Activated T-helper 17 cell treated with anti-CD3 and anti-CD28 coated beads, Interleukin-2, amount 50 U/mL, for 72 hours (primary cell): ENCODE data around the gene HSPA12A. TPM values are rescaled to one million over a fixed set of nuclear protein-coding genes. Genes with fewer than 3 reads are reported as not detected.

ENCODE experiments used
- ATAC-seq: fragments of 150-1000 bp; cut with Tn5 transposase; replicated peaks from 2 replicates; pipeline ENCODE4 v1.10.0; 2021; ENCODE audit warnings: mild to moderate bottlenecking, moderate library complexity
- H3K27ac Mint-ChIP-seq: one replicate; pipeline ENCODE4 v1.8.0; 2022; ENCODE audit warnings: mixed read lengths
- H3K27me3 Mint-ChIP-seq: one replicate; pipeline ENCODE4 v1.8.0; 2022; ENCODE audit warnings: mixed read lengths
- H3K36me3 Mint-ChIP-seq: one replicate; pipeline ENCODE4 v1.8.0; 2022; ENCODE audit warnings: low read depth, mild to moderate bottlenecking, mixed read lengths
- H3K4me1 Mint-ChIP-seq: one replicate; pipeline ENCODE4 v1.8.0; 2022; ENCODE audit warnings: mixed read lengths
- H3K4me3 Mint-ChIP-seq: one replicate; pipeline ENCODE4 v1.8.0; 2022; ENCODE audit warnings: mild to moderate bottlenecking, mixed read lengths
- H3K9me3 Mint-ChIP-seq: one replicate; pipeline ENCODE4 v1.8.0; 2022; ENCODE audit warnings: mixed read lengths
- total RNA-seq, 2 donors: library from RNA; stranded (reverse); gene quantifications; one replicate each; pipeline ENCODE4 v1.2.3, GENCODE V29; 2022

The HSPA12A gene
- total RNA-seq, 2 donors from 2014 or later, result 0.22 to 1.1 TPM

DNA sequence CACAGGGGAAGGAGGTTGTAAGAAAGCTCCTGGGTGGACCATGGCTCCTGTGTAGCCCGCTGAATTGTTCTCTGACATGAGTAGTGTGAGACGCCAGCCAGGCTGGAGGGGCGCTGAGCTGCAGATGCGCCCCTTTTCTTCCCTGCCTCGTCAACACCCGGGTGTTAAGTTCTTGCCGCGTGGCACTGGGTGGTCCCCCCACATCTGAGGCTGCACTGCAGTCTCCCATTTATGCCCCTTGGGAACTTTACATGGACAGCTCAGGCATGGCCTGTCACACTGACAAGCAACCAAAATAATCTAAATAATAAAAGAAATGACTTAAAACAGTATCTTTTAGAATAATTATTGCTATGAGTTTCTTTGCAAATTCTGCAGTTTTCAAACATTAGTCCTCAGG lies 34.6 kb upstream of the HSPA12A start:
- ATAC-seq, result no peak
- Mint-ChIP-seq H3K4me3 (no peak overlapping the region), H3K4me1 (no peaks in the 10 kb centered on the region), H3K9me3 (no peaks in the 10 kb centered on the region), H3K27me3 (peaks cover 7% of the 10 kb centered on the region), H3K36me3 (no peaks in the 10 kb centered on the region), H3K27ac (no peak overlapping the region)

DNA sequence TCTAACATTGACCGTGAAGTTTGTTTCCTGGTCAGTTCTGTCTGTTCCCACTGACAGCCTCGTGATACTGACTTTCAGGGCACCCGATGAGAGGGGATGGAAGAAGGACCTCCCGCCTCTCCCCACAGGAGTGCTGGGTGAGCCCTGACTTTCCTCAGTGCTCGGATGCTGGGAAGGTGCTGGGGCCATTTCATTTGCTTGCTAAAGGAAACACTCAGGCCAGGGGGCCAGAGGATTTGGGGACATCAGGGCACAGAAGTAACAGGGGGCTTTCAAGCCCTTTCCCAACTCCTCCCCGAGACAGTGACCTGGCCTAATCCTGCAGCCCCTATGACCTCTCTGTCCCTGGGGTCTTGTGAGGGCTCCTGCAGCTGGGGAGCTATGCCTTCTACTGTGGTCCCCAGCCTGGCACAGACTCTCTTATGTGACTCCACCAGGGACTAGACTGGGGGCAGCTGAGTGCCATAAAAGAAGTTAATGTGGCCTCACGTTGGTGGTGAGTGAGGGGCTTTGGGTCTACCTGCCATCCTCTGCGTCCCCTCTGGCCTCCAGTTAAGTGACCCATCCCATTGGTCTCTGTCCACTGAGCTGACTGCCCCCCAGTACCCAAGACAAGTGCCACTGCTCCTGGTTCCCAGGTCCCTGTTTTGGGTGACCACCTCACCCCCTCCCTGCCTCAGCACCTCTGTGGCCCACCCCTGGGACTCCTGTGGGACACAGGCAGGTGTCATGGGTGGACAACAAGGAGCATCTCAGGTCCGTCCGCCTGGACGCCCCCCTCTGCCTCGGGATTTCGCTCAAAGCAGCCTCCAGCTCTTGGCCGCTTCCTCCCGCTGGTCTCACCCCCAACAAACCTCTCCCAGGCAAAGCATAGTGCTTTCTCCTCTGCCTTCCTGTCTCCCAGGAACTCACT lies 33.4 kb upstream of the HSPA12A start:
- Mint-ChIP-seq H3K4me3 (no peak overlapping the region), H3K27ac (no peak overlapping the region), H3K27me3 (peaks cover 7% of the 10 kb centered on the region), H3K9me3 (no peaks in the 10 kb centered on the region), H3K36me3 (no peaks in the 10 kb centered on the region), H3K4me1 (no peaks in the 10 kb centered on the region)
- no peak for ATAC-seq

DNA sequence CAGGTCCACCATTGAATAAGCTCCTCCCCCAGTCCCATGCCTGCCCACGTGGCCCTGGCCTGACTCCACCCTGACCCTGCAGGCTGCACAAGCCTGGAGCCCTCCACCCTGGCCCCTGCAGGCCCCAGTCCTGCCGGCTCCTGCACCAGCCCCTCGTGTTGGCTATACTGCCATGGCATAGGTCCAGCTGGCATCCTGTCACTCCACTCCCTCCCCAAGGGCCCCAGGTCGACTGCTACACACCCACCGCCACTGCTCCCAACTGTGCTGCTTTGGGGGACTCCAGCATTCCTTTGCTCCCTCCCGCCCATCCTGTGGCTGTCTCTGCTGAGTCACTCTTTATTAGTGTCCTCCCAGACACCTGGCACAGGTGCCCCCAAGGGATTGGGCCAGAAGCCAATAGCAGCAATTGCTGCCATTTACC lies 32.4 kb upstream of the HSPA12A start:
- Mint-ChIP-seq H3K27me3 (peaks cover 10% of the 10 kb centered on the region), H3K9me3 (no peaks in the 10 kb centered on the region), H3K36me3 (no peaks in the 10 kb centered on the region), H3K27ac (no peak overlapping the region), H3K4me3 (no peak overlapping the region), H3K4me1 (no peaks in the 10 kb centered on the region)
- no peak for ATAC-seq

DNA sequence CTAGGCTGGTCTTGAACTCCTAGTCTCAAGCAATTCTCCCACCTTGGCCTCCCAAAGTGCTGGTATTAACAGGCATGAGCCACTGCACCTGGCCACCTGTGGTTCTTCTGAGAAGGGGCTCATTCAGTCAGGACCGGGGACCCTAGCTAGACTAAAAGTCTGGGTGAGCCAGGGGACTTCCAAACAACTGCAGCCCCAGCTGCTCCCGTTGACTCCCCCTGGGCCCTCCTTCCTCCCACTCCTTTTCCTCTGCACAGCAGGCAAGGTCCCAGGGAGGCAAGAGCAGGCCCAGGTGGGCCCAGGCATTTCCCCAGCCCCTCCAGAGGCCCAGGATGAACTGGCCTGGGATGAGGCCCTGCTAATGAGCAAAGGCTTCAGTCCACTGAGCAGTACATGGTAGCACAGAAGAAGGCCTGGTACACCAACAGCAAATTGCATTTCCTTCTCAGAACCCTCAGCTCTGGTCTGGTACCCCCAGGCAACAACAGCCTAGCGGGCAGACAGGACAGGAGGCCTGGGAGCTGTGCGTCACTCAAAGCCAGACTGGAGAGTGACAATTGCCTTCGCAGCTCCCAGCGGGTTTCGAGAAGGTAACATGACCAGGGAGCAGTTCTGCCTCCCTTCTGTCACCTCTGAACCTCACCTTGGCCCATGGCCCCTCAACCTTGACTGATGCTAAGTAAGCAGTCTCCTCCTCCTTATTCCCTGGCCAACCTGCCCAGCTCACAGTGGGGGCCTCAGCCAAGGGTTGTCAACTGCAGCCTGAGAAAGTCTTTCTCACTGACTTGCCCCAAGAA lies 30.7 kb upstream of the HSPA12A start:
- H3K27me3 Mint-ChIP-seq, result peaks cover 21% of the 10 kb centered on the region
- H3K36me3 Mint-ChIP-seq, result no peaks in the 10 kb centered on the region
- no peak for ATAC-seq
- no peak overlapping the region for H3K4me3 Mint-ChIP-seq
- no peak overlapping the region for H3K27ac Mint-ChIP-seq
- H3K9me3 Mint-ChIP-seq, result no peaks in the 10 kb centered on the region
- H3K4me1 Mint-ChIP-seq, result no peaks in the 10 kb centered on the region

DNA sequence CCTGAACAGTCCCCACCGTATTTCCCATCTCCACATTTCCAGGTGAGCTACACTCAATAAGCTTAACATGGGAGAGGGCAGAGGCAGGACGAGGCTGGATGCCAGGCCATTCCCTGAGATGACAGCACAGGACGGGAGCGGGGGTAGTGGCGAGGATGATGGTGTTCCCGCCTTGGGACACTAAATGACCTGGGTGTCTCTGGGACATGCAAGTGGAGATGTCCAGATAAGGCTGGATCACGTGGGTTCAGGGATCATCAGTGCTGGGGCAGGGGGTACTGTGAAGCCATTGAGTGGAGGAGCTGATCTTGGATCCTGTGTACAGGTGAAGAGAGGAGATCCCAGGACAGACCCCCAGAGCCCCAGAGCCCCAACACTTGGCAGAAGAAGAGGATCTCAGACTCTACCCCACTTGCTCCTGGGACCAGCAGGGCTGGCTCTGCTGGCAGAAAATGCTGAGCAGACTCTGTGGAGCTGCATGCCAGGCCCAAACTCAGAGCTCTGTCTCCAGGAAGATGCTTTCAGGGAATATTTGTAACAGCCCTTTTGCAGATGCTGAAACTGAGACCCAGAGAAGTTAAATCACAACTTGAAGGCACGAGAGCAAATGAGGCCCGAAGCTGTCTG lies 29.7 kb upstream of the HSPA12A start:
- H3K27ac Mint-ChIP-seq, result no peak overlapping the region
- ATAC-seq, result no peak
- no peak overlapping the region for H3K4me3 Mint-ChIP-seq
- no peaks in the 10 kb centered on the region for H3K36me3 Mint-ChIP-seq
- H3K4me1 Mint-ChIP-seq, result no peaks in the 10 kb centered on the region
- H3K27me3 Mint-ChIP-seq, result peaks cover 22% of the 10 kb centered on the region
- H3K9me3 Mint-ChIP-seq, result no peaks in the 10 kb centered on the region

DNA sequence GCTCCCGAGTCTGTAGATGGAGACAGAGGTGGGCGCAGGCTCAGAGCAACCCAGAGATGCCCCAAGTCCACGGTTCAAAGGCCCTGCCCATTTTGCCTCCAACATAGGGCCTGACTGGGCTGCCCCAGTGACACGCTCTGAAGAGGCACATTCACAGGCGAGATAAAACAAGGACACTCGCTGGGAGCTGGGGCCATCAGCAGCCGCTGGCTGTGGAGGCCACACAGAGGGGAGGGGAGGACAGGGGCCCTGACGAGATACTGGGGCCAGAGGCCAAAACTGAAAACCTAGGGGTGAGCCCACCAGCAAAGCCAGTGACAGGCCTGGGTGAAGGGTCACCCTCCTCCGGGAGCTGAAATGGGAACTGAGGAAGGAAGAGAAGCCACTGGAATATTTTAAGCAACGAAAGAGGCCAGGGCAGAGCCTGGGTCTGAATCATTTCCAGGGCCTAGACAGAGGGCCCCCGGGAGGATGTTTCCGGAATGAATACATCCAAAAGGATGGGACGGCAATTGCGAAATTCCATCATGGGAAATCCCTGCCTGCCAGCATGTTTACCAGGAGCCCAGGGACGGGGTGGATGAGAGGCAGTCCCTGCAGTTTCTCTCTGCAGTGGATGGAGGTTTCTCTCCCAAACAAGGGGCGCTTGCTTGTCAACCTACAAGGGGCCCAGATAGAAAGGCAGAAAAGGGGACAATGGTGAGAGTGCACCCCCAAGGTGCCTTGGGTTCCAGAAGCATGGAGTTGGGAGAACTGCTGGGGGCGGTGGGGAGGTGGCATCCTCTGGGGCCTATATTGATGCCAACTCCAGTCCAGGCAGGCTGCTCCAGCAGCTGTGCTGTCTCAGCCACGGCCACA lies 29.0 kb upstream of the HSPA12A start:
- H3K36me3 Mint-ChIP-seq, result no peaks in the 10 kb centered on the region
- no peaks in the 10 kb centered on the region for H3K9me3 Mint-ChIP-seq
- no peaks in the 10 kb centered on the region for H3K4me1 Mint-ChIP-seq
- H3K4me3 Mint-ChIP-seq, result no peak overlapping the region
- H3K27ac Mint-ChIP-seq, result no peak overlapping the region
- H3K27me3 Mint-ChIP-seq, result peaks cover 26% of the 10 kb centered on the region
- no peak for ATAC-seq

DNA sequence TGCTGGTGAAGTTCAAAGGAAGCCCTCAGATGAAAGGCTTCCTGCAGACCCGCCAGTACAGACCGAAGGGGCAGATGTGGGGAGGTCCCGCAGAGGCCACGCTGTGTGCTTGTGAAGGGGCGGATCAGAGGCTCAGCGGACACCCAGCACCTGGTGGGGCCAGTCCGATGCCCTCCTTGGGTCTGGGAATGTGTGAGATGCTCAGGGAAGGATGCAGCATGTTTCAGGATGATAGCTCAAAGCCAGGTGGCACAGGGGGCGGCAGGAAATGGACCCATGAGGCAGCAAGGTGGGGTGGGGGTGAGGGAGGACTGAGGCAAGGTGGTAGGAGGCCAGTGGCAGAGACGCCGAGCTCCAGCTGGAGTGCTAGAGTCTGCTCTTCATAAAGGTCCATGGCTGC lies 27.9 kb upstream of the HSPA12A start:
- ATAC-seq, result no peak
- Mint-ChIP-seq H3K27me3 (peaks cover 31% of the 10 kb centered on the region), H3K36me3 (no peaks in the 10 kb centered on the region), H3K27ac (no peak overlapping the region), H3K4me3 (no peak overlapping the region), H3K9me3 (no peaks in the 10 kb centered on the region), H3K4me1 (no peaks in the 10 kb centered on the region)

DNA sequence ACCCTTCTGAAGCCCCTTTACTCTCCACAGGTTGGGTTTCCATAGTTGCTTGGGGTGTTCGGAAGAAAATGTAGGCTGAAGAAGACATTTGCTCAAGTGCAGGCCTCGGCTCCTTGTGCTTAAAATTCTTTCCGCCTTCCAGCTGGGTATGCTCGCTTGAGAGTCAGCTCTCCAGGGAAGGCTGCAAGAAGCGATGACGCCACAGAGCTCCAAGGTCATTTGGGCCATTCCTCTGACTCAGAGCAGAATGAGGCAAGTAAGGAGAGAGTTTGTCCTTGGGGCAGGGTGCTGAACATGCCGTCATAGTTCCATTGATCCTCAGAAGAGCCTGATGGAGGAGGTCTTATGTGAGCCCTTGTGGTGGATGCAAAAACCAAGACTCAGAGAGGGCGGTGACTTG lies 27.4 kb upstream of the HSPA12A start:
- Mint-ChIP-seq H3K27ac (no peak overlapping the region), H3K27me3 (peaks cover 31% of the 10 kb centered on the region), H3K36me3 (no peaks in the 10 kb centered on the region), H3K4me3 (no peak overlapping the region), H3K9me3 (no peaks in the 10 kb centered on the region), H3K4me1 (no peaks in the 10 kb centered on the region)
- no peak for ATAC-seq

DNA sequence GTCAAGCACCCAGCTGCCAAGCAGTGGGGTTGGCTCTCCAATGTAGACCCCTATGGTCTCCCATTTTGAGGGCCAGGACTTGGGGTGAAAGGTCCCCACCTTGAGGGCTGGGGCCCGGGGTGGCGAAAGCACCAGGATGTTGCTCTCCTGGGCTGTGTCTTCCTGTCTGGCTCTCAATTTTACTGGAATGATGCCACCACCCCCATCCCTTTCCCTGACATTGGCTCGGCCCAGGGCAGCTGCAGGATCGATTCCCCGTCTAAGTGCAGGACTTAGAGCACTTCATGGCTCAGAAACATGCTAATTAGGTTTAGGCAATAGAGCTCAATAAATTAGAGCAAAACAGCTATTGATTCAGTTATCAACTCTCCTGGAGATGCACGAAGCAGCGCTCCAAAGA lies 27.0 kb upstream of the HSPA12A start:
- H3K27me3 Mint-ChIP-seq, result peaks cover 32% of the 10 kb centered on the region
- no peak for ATAC-seq

DNA sequence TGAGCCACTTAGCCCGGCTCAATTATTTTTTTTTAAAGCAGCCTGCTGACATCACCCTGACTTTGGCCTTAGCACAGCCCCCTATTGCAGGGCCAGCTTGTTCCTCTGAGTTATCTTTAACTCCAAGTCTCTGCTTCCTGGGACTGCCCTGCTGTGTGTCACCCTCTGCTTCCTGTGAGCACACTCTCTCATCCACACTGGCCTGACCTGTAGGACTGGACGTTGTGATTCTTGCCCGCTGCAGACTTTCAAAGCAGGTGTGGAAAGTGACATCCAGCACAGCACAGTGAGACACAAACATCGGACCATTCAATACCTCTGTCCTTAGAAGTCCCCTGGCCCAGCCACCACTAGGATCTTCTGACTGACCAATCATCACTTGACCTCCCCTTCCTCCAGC lies 26.4 kb upstream of the HSPA12A start:
- Mint-ChIP-seq H3K4me1 (no peaks in the 10 kb centered on the region), H3K27ac (no peak overlapping the region), H3K36me3 (no peaks in the 10 kb centered on the region), H3K4me3 (no peak overlapping the region), H3K27me3 (peaks cover 32% of the 10 kb centered on the region), H3K9me3 (no peaks in the 10 kb centered on the region)
- ATAC-seq, result no peak

More for the DNA sequence above, 27.0 kb upstream of the HSPA12A start:
- Mint-ChIP-seq H3K27ac (no peak overlapping the region), H3K36me3 (no peaks in the 10 kb centered on the region), H3K4me1 (no peaks in the 10 kb centered on the region), H3K4me3 (no peak overlapping the region), H3K9me3 (no peaks in the 10 kb centered on the region)

DNA sequence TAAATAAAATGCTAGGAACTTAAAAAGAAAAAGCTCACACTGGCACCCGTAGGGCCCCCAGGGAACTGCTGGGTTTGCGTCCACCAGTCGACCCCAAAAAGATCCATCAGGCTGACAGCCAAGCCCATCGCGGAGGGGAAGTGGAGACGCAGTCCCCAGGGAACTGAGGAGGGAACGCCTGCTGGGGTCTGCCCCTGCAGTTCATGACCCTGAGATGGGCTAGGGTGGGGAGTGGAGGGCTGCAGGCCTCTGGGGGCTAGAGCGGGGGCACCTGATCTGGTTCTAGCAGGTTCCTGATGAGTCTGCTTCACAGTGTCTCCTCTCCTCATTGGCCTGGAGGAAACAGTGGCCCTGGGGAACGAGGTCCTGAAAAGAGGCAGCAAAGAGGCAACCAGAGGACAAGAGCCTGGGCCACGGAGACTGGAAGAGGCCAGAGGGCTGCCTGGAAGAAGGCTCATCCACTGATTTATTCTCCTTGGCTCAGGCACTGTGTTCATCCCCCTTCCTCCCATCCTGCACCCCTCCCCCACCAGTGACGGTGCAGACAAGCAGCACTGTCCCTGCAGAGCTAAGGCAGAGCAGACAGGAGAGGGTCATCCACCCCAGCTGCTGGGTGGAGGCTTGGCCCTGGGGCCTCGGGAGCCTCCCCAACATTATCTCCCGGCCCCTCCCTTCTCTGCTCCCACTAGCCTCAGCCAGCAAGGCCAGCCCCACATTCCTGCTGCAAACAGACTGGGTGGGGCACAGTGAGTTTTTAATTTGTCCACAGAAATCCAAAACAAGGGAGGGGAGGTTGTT lies 24.7 kb upstream of the HSPA12A start:
- no peaks in the 10 kb centered on the region for H3K4me1 Mint-ChIP-seq
- H3K27ac Mint-ChIP-seq, result no peak overlapping the region
- H3K27me3 Mint-ChIP-seq, result peaks cover 45% of the 10 kb centered on the region
- H3K9me3 Mint-ChIP-seq, result no peaks in the 10 kb centered on the region
- H3K36me3 Mint-ChIP-seq, result no peaks in the 10 kb centered on the region
- no peak for ATAC-seq
- no peak overlapping the region for H3K4me3 Mint-ChIP-seq

DNA sequence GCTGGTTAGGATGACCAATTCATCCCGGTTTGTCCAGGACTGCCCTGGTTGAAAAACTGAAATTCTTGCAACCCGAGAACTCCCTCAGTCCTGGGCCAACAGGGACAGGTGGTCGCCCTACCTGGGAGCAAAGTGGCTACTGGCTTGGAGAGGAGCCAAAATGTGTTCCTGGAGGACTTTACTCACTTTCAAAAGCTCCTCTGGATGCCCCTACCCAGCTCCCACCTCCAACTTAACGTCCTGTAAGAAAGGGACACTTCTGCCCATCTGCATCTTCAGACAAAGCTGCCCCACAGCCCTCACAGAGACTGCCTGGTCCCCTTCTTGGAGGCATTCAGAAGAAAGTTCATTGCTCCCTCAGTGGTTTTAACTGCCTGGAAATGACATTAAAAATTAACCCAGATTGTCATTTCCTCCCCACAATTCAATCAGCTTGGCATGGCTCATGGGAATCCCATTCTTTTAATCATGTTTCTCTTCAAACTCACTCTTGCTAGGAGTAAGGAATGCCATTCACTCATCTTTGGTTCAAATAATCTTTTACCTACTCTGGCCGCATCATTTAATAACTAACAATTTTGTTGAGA lies 24.0 kb upstream of the HSPA12A start:
- Mint-ChIP-seq H3K27me3 (peaks cover 50% of the 10 kb centered on the region), H3K4me3 (no peak overlapping the region), H3K27ac (no peak overlapping the region), H3K36me3 (no peaks in the 10 kb centered on the region), H3K4me1 (no peaks in the 10 kb centered on the region), H3K9me3 (no peaks in the 10 kb centered on the region)
- ATAC-seq, result no peak

DNA sequence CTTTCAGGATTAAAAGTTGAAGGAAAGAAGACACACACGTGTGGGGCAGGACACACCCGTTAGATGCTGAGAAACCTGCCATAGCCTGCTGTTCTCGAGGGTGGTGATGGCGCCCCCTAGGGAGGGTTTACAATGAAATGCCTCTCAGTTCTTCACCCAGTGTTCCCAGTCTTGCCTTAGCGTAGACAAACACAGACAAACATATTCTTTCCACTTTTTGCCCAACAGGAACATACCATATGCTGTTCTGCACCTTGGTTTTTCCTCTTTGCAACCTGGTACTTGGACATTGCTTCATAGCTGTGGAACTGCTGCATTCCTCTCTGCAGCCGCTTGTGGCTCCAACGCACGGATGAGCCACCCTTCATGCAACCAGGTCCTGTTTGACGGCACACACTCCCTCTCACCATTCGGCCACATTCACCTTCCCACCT lies 23.3 kb upstream of the HSPA12A start:
- Mint-ChIP-seq H3K27ac (no peak overlapping the region), H3K36me3 (no peaks in the 10 kb centered on the region), H3K4me3 (no peak overlapping the region), H3K9me3 (no peaks in the 10 kb centered on the region), H3K27me3 (peaks cover 50% of the 10 kb centered on the region), H3K4me1 (no peaks in the 10 kb centered on the region)
- ATAC-seq, result no peak
